Fibroblast of lung (primary cell): Measurements from ENCODE around the gene ESF1.

Experiments
- EZH2 ChIP-seq: IDR thresholded peaks from 2 replicates; pipeline ENCODE4 v1.5.1; 2012; ENCODE audit warnings: low read length, control low read depth, mild to moderate bottlenecking; ENCODE audit errors: missing control alignments
- TF ChIP-seq, protein P1 (sequence below), 2 donors: IDR thresholded peaks in 1 of 2; conservative IDR thresholded peaks in 1 of 2; 1 replicate in 1 of 2; 2 replicates in 1 of 2; pipeline ENCODE4 v1.5.1; 2011 to 2012; ENCODE audit warnings: low read length in 2 of 2, control low read depth in 1 of 2, inconsistent platforms in 1 of 2, low read depth in 1 of 2, mild to moderate bottlenecking in 1 of 2

GRCh38 chr20:13814672-13815071 lies 30.0 kb upstream of the ESF1 start:
- TF ChIP-seq, protein P1, sequence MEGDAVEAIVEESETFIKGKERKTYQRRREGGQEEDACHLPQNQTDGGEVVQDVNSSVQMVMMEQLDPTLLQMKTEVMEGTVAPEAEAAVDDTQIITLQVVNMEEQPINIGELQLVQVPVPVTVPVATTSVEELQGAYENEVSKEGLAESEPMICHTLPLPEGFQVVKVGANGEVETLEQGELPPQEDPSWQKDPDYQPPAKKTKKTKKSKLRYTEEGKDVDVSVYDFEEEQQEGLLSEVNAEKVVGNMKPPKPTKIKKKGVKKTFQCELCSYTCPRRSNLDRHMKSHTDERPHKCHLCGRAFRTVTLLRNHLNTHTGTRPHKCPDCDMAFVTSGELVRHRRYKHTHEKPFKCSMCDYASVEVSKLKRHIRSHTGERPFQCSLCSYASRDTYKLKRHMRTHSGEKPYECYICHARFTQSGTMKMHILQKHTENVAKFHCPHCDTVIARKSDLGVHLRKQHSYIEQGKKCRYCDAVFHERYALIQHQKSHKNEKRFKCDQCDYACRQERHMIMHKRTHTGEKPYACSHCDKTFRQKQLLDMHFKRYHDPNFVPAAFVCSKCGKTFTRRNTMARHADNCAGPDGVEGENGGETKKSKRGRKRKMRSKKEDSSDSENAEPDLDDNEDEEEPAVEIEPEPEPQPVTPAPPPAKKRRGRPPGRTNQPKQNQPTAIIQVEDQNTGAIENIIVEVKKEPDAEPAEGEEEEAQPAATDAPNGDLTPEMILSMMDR (conservative IDR thresholded peaks at IDR 0.05 in 1 of 2, IDR thresholded peaks at IDR 0.05 in 1 of 2; ENCODE audit: low read depth in 1 of 2, low read length in 2 of 2), result no peak
- no peak for TF ChIP-seq EZH2
